ENCODE results near the gene QPCTL. TPM values are rescaled to one million over a fixed set of nuclear protein-coding genes. Genes with fewer than 3 reads are reported as not detected.

The QPCTL gene
- total and polyA plus RNA-seq, 9 of the 15 experiments (the other 6 are each of a cell fraction or from before 2014, with no cell fraction given) = 0.99 to 31.3 (median 12.7) TPM

- no peak for TF ChIP-seq ZNF436 (CRISPR knock-in tag; IDR thresholded peaks at IDR 0.05)
- no peak for TF ChIP-seq ZNF224 (CRISPR knock-in tag; IDR thresholded peaks at IDR 0.05)
- TF ChIP-seq KLF16 (IDR thresholded peaks at IDR 0.05) = no peak
- no peak for TF ChIP-seq RBM15 (IDR thresholded peaks at IDR 0.05; ENCODE audit: insufficient read depth, low read length)
- no peak for TF ChIP-seq HBP1 (CRISPR knock-in tag; IDR thresholded peaks at IDR 0.05)
- TF ChIP-seq ZNF174 (CRISPR knock-in tag; IDR thresholded peaks at IDR 0.05) = no peak
- TF ChIP-seq COPS2 (conservative IDR thresholded peaks at IDR 0.05) = no peak
- no peak for TF ChIP-seq MCM3 (IDR thresholded peaks at IDR 0.05)
- TF ChIP-seq NFE2 (IDR thresholded peaks at IDR 0.05; ENCODE audit: low read depth) = no peak
- TF ChIP-seq CREB5 (CRISPR knock-in tag; IDR thresholded peaks at IDR 0.05) = no peak
- TF ChIP-seq E2F6 (IDR thresholded peaks at IDR 0.05; ENCODE audit: borderline replicate concordance in 1 of 2, extremely low read depth in 1 of 2, insufficient read depth in 1 of 2, insufficient read length in 1 of 2, low read depth in 1 of 2, low read length in 1 of 2, poor library complexity in 1 of 2, severe bottlenecking in 1 of 2) = peak; percentile 54 to 62
- TF ChIP-seq RBM39 (optimal IDR thresholded peaks at IDR 0.05; ENCODE audit: low read depth, low read length) = no peak
- peak in 1 of 2 experiments; percentile 61; a peak in 1 of 4 replicates for TF ChIP-seq UBTF (IDR thresholded peaks at IDR 0.05; ENCODE audit: borderline replicate concordance in 1 of 2, low read depth in 2 of 2, low read length in 2 of 2)
- no peak for TF ChIP-seq SIRT6 (IDR thresholded peaks at IDR 0.05; ENCODE audit: low read depth, low read length)
- no peak for TF ChIP-seq HMGN3 (IDR thresholded peaks at IDR 0.05; ENCODE audit: borderline replicate concordance, extremely low read depth, insufficient read length, low read depth, low read length)
- TF ChIP-seq ZKSCAN3 (CRISPR knock-in tag; IDR thresholded peaks at IDR 0.05) = no peak
- no peak; the same call in 1 of the 2 replicates for TF ChIP-seq MITF (IDR thresholded peaks at IDR 0.05)
- no peak for TF ChIP-seq MCM2 (IDR thresholded peaks at IDR 0.05; ENCODE audit: low read depth)
- TF ChIP-seq ZNF23 (CRISPR knock-in tag; IDR thresholded peaks at IDR 0.05) = no peak
- TF ChIP-seq POLR3A (IDR thresholded peaks at IDR 0.05; ENCODE audit: borderline replicate concordance, extremely low read depth, insufficient read depth, insufficient read length) = no peak
- peak; percentile 82 for TF ChIP-seq PML (IDR thresholded peaks at IDR 0.05; ENCODE audit: low read length)
These were observed 815 bp upstream of the QPCTL start, which contains the start of gene SNRPD2 (continued) for GRCh38 chr19:45691516-45692186.

Data from K562 (cell line).